IPS DF 6.9 (cell line): ENCODE data around the gene ZDHHC11.

Source experiments
- DNase-seq: peaks from one replicate; pipeline ENCODE4 v3.0.0-alpha.2; 2013; ENCODE audit warnings: low read depth, low spot score
- H3K27ac ChIP-seq: one replicate; pipeline ENCODE4 v1.5.1; 2013; ENCODE audit warnings: low read length, control low read depth
- H3K27me3 ChIP-seq: 2 replicates; pipeline ENCODE4 v1.6.1; 2013; ENCODE audit warnings: mild to moderate bottlenecking, low read length; ENCODE audit not compliant: control insufficient read depth, insufficient read depth
- H3K36me3 ChIP-seq: 2 replicates; pipeline ENCODE4 v1.6.1; 2013; ENCODE audit warnings: low read length; ENCODE audit not compliant: control insufficient read depth, insufficient read depth
- H3K4me1 ChIP-seq: 2 replicates; pipeline ENCODE4 v1.6.1; 2013; ENCODE audit warnings: low read length; ENCODE audit not compliant: control insufficient read depth, insufficient read depth
- H3K4me3 ChIP-seq: 2 replicates; pipeline ENCODE4 v1.5.1; 2013; ENCODE audit warnings: mild to moderate bottlenecking, low read length
- H3K9me3 ChIP-seq: 2 replicates; pipeline ENCODE4 v1.6.1; 2013; ENCODE audit warnings: low read length, inconsistent platforms; ENCODE audit not compliant: control insufficient read depth, insufficient read depth
- WGBS: extraction: QIAGEN DNeasy Blood & Tissue Kit; methylation state at CpG from one replicate; pipeline ENCODE4 v1.1.7; 2013; ENCODE audit warnings: mixed read lengths, missing lambda C conversion rate; ENCODE audit not compliant: insufficient read length, insufficient coverage; 5-methylcytosine and 5-hydroxymethylcytosine counted together

ZDHHC11 gene

GRCh38 chr5:886716-887325 lies 36.0 kb upstream of the ZDHHC11 start:
- Histone ChIP-seq H3K27me3 (no peaks in the 10 kb centered on the region), H3K36me3 (peaks cover 57% of the 10 kb centered on the region), H3K4me1 (peaks cover 2% of the 10 kb centered on the region; the same call in 1 of the 2 replicates), H3K27ac (no peak overlapping the region), H3K4me3 (no peak overlapping the region), H3K9me3 (no peaks in the 10 kb centered on the region)
- WGBS, result no CpG with 5 or more reads among the region's 26 CpGs
- DNase-seq, result no peak

GRCh38 chr5:886036-886435 lies 35.2 kb upstream of the ZDHHC11 start:
- Histone ChIP-seq H3K4me1 (no peaks in the 10 kb centered on the region), H3K4me3 (no peak overlapping the region), H3K9me3 (no peaks in the 10 kb centered on the region), H3K27me3 (no peaks in the 10 kb centered on the region), H3K36me3 (peaks cover 63% of the 10 kb centered on the region), H3K27ac (no peak overlapping the region)
- WGBS, result no CpG with 5 or more reads among the region's 13 CpGs
- no peak for DNase-seq

GRCh38 chr5:885529-885928 lies 34.7 kb upstream of the ZDHHC11 start:
- H3K27ac ChIP-seq, result no peak overlapping the region
- H3K36me3 ChIP-seq, result peaks cover 65% of the 10 kb centered on the region
- H3K4me1 ChIP-seq, result no peaks in the 10 kb centered on the region
- H3K4me3 ChIP-seq, result no peak overlapping the region
- no peak for DNase-seq
- H3K27me3 ChIP-seq, result no peaks in the 10 kb centered on the region
- no peaks in the 10 kb centered on the region for H3K9me3 ChIP-seq
- WGBS, result no CpG with 5 or more reads among the region's 13 CpGs

DNA sequence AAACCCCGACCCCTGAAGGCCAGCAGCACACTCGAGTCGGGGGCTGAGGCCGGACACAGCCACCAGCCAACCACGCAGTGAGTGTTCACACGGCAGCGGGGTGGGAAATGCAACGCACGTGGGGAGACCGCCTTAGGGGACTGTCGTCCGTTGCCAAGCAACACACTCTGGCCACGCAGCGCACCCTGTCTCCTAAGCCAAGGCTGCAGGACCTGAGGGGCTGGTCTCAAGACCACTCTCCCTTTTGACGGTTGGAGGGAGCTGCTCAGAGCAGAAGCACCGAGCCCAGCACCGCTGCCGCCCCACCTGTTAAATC lies 34.3 kb upstream of the ZDHHC11 start:
- WGBS, result no CpG with 5 or more reads among the region's 18 CpGs
- no peaks in the 10 kb centered on the region for H3K27me3 ChIP-seq
- H3K27ac ChIP-seq, result no peak overlapping the region
- no peak for DNase-seq
- no peaks in the 10 kb centered on the region for H3K4me1 ChIP-seq
- no peak overlapping the region for H3K4me3 ChIP-seq
- peaks cover 60% of the 10 kb centered on the region for H3K36me3 ChIP-seq
- H3K9me3 ChIP-seq, result no peaks in the 10 kb centered on the region

GRCh38 chr5:884345-885126 lies 33.8 kb upstream of the ZDHHC11 start:
- WGBS, result no CpG with 5 or more reads among the region's 16 CpGs
- peaks cover 60% of the 10 kb centered on the region for H3K36me3 ChIP-seq

DNA sequence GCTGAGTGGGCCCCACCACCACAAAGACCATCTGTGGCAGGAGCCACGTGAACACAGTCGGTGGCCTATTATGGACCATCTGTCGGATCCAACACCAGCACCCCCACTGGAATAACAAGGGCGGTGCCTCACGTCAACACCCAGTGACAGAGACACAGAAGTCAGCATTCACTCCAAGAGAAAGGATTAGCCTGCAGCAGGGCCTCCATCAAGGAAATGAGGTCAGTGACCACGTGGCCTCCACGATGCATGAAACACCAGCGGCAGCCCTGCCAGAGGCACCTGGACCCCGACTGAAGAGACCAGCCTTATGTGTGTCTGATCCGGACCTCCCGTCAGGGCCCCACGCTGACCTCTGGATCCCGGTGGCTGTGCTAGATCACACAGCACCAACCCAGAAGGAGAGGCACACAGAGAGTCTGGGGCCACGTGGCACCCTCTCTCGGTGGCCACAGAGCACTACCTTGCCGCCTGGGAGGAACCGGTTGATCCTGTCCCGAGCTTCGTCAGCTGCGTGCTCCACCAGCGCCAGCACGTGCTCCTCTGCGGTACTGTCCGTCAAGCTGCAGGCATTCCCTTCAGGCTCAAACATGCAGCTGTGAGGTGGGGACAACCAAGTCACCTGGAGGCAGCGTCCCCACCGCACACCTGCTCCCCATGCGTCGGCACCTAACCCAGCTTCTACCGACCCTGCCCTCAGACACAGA lies 32.8 kb upstream of the ZDHHC11 start:
- no CpG with 5 or more reads among the region's 29 CpGs for WGBS
- no peaks in the 10 kb centered on the region for H3K27me3 ChIP-seq
- H3K27ac ChIP-seq, result no peak overlapping the region
- no peaks in the 10 kb centered on the region for H3K4me1 ChIP-seq
- no peaks in the 10 kb centered on the region for H3K9me3 ChIP-seq
- H3K4me3 ChIP-seq, result no peak overlapping the region
- H3K36me3 ChIP-seq, result peaks cover 59% of the 10 kb centered on the region
- no peak for DNase-seq

More at GRCh38 chr5:884345-885126, 33.8 kb upstream of the ZDHHC11 start:
- Histone ChIP-seq H3K27me3 (no peaks in the 10 kb centered on the region), H3K9me3 (no peaks in the 10 kb centered on the region), H3K27ac (no peak overlapping the region), H3K4me3 (no peak overlapping the region), H3K4me1 (no peaks in the 10 kb centered on the region)
- DNase-seq, result no peak

DNA sequence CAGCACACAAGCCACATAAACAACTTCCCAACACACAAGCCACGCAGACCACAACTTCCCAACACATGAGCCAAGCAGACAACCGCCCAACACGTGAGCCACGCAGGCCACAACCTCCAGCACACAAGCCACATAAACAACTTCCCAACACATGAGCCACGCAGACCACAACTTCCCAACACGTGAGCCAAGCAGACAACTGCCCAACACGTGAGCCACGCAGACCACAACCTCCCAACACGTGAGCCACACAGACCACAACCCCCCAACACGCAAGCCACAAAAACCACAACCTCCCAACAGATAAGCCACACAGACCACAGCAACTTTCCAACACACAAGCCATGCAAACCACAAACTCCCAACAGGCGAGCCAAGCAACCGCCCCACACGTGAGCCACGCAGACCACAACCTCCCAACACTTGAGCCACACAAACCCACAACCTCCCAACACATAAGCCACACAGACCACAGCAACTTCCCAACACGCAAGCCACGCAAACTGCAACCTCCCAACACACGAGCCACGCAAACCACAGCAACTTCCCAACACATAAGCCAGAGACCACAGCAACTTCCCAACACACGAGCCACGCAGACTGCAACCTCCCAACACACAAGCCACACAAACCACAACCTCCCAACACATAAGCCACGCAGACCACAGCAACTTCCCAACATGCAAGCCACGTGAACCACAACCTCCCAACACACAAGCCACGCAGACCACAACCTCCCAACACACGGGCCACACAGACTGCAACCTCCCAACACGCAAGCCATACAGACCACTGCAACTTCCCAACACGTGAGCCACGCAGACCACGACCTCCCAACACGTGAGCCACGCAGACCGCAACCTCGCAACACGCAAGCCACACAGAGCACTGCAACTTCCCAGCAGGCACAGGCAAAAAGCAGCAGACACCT lies 31.7 kb upstream of the ZDHHC11 start:
- no peaks in the 10 kb centered on the region for H3K27me3 ChIP-seq
- WGBS, result no CpG with 5 or more reads among the region's 33 CpGs
- no peaks in the 10 kb centered on the region for H3K4me1 ChIP-seq
- DNase-seq, result no peak
- H3K4me3 ChIP-seq, result no peak overlapping the region
- H3K9me3 ChIP-seq, result no peaks in the 10 kb centered on the region
- peaks cover 65% of the 10 kb centered on the region for H3K36me3 ChIP-seq
- H3K27ac ChIP-seq, result no peak overlapping the region

GRCh38 chr5:881551-881935 lies 30.8 kb upstream of the ZDHHC11 start:
- Histone ChIP-seq H3K27ac (no peak overlapping the region), H3K9me3 (no peaks in the 10 kb centered on the region), H3K36me3 (peaks cover 62% of the 10 kb centered on the region), H3K4me1 (no peaks in the 10 kb centered on the region), H3K27me3 (no peaks in the 10 kb centered on the region), H3K4me3 (no peak overlapping the region)
- no CpG with 5 or more reads among the region's 12 CpGs for WGBS
- no peak for DNase-seq

- no CpG with 5 or more reads among the region's 35 CpGs for WGBS
- no peak for DNase-seq
- H3K9me3 ChIP-seq, result no peaks in the 10 kb centered on the region
- no peaks in the 10 kb centered on the region for H3K4me1 ChIP-seq
- H3K27me3 ChIP-seq, result no peaks in the 10 kb centered on the region
- H3K36me3 ChIP-seq, result peaks cover 61% of the 10 kb centered on the region
- H3K27ac ChIP-seq, result no peak overlapping the region
- H3K4me3 ChIP-seq, result no peak overlapping the region
Observed at GRCh38 chr5:880816-881550, 30.2 kb upstream of the ZDHHC11 start.
